Stimulated activated naive CD4-positive, alpha-beta T cell treated with Interleukin-2 at 50 U/mL for 16 hours (primary cell): ENCODE results near the gene RFX8.

Source experiments
- DNase-seq: peaks from one replicate; lab custom pipeline; 2025; lab: John Stamatoyannopoulos, UW

Gene RFX8

GRCh38 chr2:101410114-101410513 lies 64.8 kb downstream of the RFX8 start:
- DNase-seq = no peak

- no peak for DNase-seq
These were observed 65.2 kb downstream of the RFX8 start for GRCh38 chr2:101409699-101410098.

GRCh38 chr2:101408925-101409324 lies 66.0 kb downstream of the RFX8 start:
- DNase-seq = no peak

GRCh38 chr2:101405351-101405899 lies 69.5 kb downstream of the RFX8 start:
- no peak for DNase-seq

GRCh38 chr2:101403745-101404144 lies 71.2 kb downstream of the RFX8 start:
- DNase-seq = no peak

GRCh38 chr2:101402630-101403029 lies 72.3 kb downstream of the RFX8 start:
- DNase-seq = no peak

GRCh38 chr2:101401906-101402305 lies 73.0 kb downstream of the RFX8 start:
- no peak for DNase-seq

- DNase-seq = no peak
These were observed 73.6 kb downstream of the RFX8 start for GRCh38 chr2:101401326-101401665.

- no peak for DNase-seq
These were observed 74.2 kb downstream of the RFX8 start for GRCh38 chr2:101400506-101401325.

GRCh38 chr2:101400048-101400447 lies 74.9 kb downstream of the RFX8 start:
- no peak for DNase-seq

- DNase-seq = no peak
These were observed 75.7 kb downstream of the RFX8 start for GRCh38 chr2:101399021-101399799.

GRCh38 chr2:101398116-101398821 lies 76.6 kb downstream of the RFX8 start:
- DNase-seq = no peak

GRCh38 chr2:101396316-101396717 lies 78.6 kb downstream of the RFX8 start:
- no peak for DNase-seq

- no peak for DNase-seq
These were observed 79.2 kb downstream of the RFX8 start for GRCh38 chr2:101395545-101396315.

- DNase-seq = no peak
These were observed 86.7 kb downstream of the RFX8 start for GRCh38 chr2:101388232-101388631.

GRCh38 chr2:101387151-101387834 lies 87.6 kb downstream of the RFX8 start, which contains the start of gene CREG2:
CREG2 (minus strand) TSS chr2:101387503; CDS start chr2:101387457, 46 bp downstream.
- DNase-seq = peak; percentile 18

GRCh38 chr2:101386599-101387150 lies 88.2 kb downstream of the RFX8 start:
- DNase-seq = no peak

GRCh38 chr2:101383016-101383541 lies 91.8 kb downstream of the RFX8 start:
- no peak for DNase-seq

GRCh38 chr2:101382442-101382841 lies 92.5 kb downstream of the RFX8 start:
- DNase-seq = no peak

- no peak for DNase-seq
These were observed 94.5 kb downstream of the RFX8 start for GRCh38 chr2:101380376-101380775.
